ENCODE data around the gene MBD1. TPM values are rescaled to one million over a fixed set of nuclear protein-coding genes. Genes with fewer than 3 reads are reported as not detected.

MBD1 gene
- total RNA-seq, 1 donor from 2014 or later: 74.4 TPM

DNA sequence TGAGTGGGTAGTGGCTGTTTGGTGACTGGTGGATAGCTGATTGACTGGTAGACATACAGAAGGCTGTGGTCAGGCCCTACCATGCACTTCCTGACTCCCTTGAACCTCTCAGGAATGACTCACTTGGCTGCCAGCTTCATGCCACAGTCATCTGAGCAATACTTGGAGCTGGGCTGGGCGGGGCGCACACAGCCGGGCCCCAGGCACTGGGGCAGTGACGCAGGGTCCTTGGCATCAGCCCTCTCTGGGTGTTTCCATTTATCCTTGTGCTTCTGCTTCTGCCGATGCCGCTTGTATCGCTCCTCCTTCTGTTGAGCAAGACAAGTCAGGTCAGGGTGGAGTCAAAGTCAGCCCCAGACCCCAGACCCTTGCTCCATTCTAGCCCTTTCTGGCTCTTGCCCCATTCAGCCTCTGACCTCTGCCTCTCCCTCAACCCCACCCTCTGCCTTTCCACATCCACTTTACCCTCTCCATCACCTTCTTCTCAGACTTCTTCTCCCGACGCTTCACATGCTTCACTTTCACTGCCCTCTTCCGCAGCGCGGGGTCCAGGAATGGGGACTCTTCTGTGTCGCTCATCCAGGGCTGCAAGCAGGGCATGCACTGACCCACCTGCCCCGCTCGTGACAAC, 3.0 kb upstream of the MBD1 start:
- no peak for TF ChIP-seq EZH2 (IDR thresholded peaks at IDR 0.05; ENCODE audit: insufficient read depth, low read length)
- TF ChIP-seq, protein P1, sequence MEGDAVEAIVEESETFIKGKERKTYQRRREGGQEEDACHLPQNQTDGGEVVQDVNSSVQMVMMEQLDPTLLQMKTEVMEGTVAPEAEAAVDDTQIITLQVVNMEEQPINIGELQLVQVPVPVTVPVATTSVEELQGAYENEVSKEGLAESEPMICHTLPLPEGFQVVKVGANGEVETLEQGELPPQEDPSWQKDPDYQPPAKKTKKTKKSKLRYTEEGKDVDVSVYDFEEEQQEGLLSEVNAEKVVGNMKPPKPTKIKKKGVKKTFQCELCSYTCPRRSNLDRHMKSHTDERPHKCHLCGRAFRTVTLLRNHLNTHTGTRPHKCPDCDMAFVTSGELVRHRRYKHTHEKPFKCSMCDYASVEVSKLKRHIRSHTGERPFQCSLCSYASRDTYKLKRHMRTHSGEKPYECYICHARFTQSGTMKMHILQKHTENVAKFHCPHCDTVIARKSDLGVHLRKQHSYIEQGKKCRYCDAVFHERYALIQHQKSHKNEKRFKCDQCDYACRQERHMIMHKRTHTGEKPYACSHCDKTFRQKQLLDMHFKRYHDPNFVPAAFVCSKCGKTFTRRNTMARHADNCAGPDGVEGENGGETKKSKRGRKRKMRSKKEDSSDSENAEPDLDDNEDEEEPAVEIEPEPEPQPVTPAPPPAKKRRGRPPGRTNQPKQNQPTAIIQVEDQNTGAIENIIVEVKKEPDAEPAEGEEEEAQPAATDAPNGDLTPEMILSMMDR (IDR thresholded peaks at IDR 0.05; ENCODE audit: insufficient read depth, low read depth, low read length): no peak
- Histone ChIP-seq H3K9me3 (ENCODE audit: insufficient read depth, low read depth, low read length) (no peaks in the 10 kb centered on the region), H4K20me1 (ENCODE audit: insufficient read depth, low read length) (peaks cover 12% of the 10 kb centered on the region), H3K36me3 (ENCODE audit: insufficient read depth, low read length) (peaks cover 4% of the 10 kb centered on the region), H3K9ac (ENCODE audit: low read length) (no peak overlapping the region), H3K4me3 (ENCODE audit: insufficient read depth, low read depth, low read length) (no peak overlapping the region), H3K79me2 (ENCODE audit: insufficient read depth, low read length) (peaks cover 44% of the 10 kb centered on the region), H3K27ac (ENCODE audit: low read depth, low read length) (no peak overlapping the region), H3K4me1 (ENCODE audit: insufficient read depth, low read length) (peaks cover 34% of the 10 kb centered on the region), H2AFZ (ENCODE audit: low read depth, low read length) (no peak overlapping the region), H3K27me3 (ENCODE audit: insufficient read depth, low read length) (no peaks in the 10 kb centered on the region), H3K4me2 (ENCODE audit: low read length) (no peak overlapping the region)
- DNase-seq (ENCODE audit: low read depth) (no peak), FAIRE-seq (no peak)
- Mint-ChIP-seq H3K4me1 (ENCODE audit: low read depth, unreplicated experiment) (peaks cover 9% of the 10 kb centered on the region), H3K27ac (ENCODE audit: unreplicated experiment) (peak overlapping the region; percentile 84), H3K36me3 (ENCODE audit: low read depth, unreplicated experiment) (peaks cover 20% of the 10 kb centered on the region), H3K27me3 (ENCODE audit: low read depth, unreplicated experiment) (no peaks in the 10 kb centered on the region), H3K4me3 (ENCODE audit: unreplicated experiment) (no peak overlapping the region), H3K9me3 (ENCODE audit: unreplicated experiment) (no peaks in the 10 kb centered on the region)

DNA sequence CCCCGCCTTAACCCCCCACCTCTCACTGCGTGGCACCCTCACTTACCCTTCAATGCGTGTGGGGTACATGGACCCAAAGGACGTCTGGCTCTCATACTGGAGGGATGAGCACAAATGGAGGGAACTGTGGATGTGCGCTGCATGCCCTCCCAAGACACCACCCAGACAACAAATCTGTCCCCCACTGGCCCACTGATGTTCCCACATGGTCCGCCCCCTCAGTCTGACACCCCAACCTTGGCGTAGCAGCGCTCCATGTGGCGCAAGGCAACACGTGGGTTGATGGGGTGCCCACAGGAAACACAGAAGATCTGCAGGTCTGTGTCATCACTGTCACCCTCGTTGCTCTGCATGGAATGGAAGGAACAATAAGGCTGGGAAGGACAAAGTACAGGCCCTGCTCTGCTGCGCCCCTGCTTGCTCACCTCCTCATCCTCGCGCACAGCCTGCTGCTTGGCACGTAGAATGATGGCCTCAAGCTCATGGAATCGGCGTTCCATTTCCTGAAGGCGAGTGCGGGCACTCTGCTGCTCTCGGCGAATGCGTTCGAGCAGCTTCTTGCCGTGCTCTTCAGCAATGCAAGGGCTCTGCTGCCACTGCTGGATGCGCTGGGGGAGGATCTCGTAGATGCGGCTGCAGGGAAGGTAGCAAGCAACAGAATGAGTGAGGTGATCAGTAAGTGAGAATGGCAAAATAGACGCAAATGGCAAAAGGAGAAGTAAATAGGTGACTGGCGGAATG, 2.3 kb upstream of the MBD1 start:
- Histone ChIP-seq H3K9me3 (ENCODE audit: insufficient read depth, low read depth, low read length) (no peaks in the 10 kb centered on the region), H3K27ac (ENCODE audit: low read depth, low read length) (no peak overlapping the region), H3K4me1 (ENCODE audit: insufficient read depth, low read length) (peaks cover 36% of the 10 kb centered on the region), H3K4me3 (ENCODE audit: insufficient read depth, low read depth, low read length) (no peak overlapping the region), H3K4me2 (ENCODE audit: low read length) (no peak overlapping the region), H3K79me2 (ENCODE audit: insufficient read depth, low read length) (peaks cover 51% of the 10 kb centered on the region), H3K27me3 (ENCODE audit: insufficient read depth, low read length) (no peaks in the 10 kb centered on the region), H2AFZ (ENCODE audit: low read depth, low read length) (no peak overlapping the region), H3K9ac (ENCODE audit: low read length) (no peak overlapping the region), H4K20me1 (ENCODE audit: insufficient read depth, low read length) (peaks cover 19% of the 10 kb centered on the region), H3K36me3 (ENCODE audit: insufficient read depth, low read length) (peaks cover 10% of the 10 kb centered on the region)
- no peak for FAIRE-seq
- Mint-ChIP-seq H3K4me3 (ENCODE audit: unreplicated experiment) (no peak overlapping the region), H3K4me1 (ENCODE audit: low read depth, unreplicated experiment) (peaks cover 17% of the 10 kb centered on the region), H3K27ac (ENCODE audit: unreplicated experiment) (no peak overlapping the region), H3K9me3 (ENCODE audit: unreplicated experiment) (no peaks in the 10 kb centered on the region), H3K27me3 (ENCODE audit: low read depth, unreplicated experiment) (no peaks in the 10 kb centered on the region), H3K36me3 (ENCODE audit: low read depth, unreplicated experiment) (peaks cover 20% of the 10 kb centered on the region)
- no peak for DNase-seq (ENCODE audit: low read depth)
- TF ChIP-seq, protein P1 (IDR thresholded peaks at IDR 0.05; ENCODE audit: insufficient read depth, low read depth, low read length): no peak
- no peak for TF ChIP-seq EZH2 (IDR thresholded peaks at IDR 0.05; ENCODE audit: insufficient read depth, low read length)
